Left colon (tissue), 2 donors: ENCODE data around the gene TRAPPC14. TPM values are rescaled to one million over a fixed set of nuclear protein-coding genes. Genes with fewer than 3 reads are reported as not detected.
"Not testable (repeated sequence)": the region's sequence is repeated elsewhere in the genome, so short reads cannot be mapped to it uniquely, and the experiment has no call there.

ENCODE experiments used
- ATAC-seq: fragments of 200-7000 bp; cut with Tn5 transposase; one replicate; pipeline ENCODE4 v1.9.1; 2020; ENCODE audit warnings: mild to moderate bottlenecking, moderate library complexity
- DNase-seq, 2 donors: peaks; one replicate each; pipeline ENCODE4 v3.0.0-alpha.2; 2020
- intact Hi-C, 2 donors: fragments of 100-400 bp; cut with DNase I in 1 of 2; cut with micrococcal nuclease in 1 of 2; formaldehyde crosslinking; loops; one replicate each; pipeline versions ENCODE4 v1.11.2 to v1.14.0; 2022; cut with DNase I, micrococcal nuclease
- long read RNA-seq: library from polyadenylated mRNA; unstranded; transcript quantifications from one replicate; pipeline ENCODE4 v2.0.0, GENCODE V29; 2021
- total RNA-seq, 2 donors: library from RNA; stranded (reverse); fragmentation: NEBNext Ultra II Directional; extraction: Animal tissue kit (Norgen Biotek cat#: 25700); gene quantifications; one replicate each; pipeline ENCODE4 v1.2.1, GENCODE V29; 2021
- donor health status: DM: no; HTN: no; CAD: no.
- donor health status: DM: yes; HTN: yes; CAD: no.

Gene TRAPPC14
- 10 to 100 TPM; 54.9 to 62.1 TPM for total RNA-seq
- long read RNA-seq, transcript C7orf43-201 (11 exons, 2,520 nt): major isoform, 5 of 18 reads
- long read RNA-seq, partial matches to known transcripts: 6 of 18 reads
- long read RNA-seq, other reads (novel, unspliced or antisense): 4 of 18 reads

DNA sequence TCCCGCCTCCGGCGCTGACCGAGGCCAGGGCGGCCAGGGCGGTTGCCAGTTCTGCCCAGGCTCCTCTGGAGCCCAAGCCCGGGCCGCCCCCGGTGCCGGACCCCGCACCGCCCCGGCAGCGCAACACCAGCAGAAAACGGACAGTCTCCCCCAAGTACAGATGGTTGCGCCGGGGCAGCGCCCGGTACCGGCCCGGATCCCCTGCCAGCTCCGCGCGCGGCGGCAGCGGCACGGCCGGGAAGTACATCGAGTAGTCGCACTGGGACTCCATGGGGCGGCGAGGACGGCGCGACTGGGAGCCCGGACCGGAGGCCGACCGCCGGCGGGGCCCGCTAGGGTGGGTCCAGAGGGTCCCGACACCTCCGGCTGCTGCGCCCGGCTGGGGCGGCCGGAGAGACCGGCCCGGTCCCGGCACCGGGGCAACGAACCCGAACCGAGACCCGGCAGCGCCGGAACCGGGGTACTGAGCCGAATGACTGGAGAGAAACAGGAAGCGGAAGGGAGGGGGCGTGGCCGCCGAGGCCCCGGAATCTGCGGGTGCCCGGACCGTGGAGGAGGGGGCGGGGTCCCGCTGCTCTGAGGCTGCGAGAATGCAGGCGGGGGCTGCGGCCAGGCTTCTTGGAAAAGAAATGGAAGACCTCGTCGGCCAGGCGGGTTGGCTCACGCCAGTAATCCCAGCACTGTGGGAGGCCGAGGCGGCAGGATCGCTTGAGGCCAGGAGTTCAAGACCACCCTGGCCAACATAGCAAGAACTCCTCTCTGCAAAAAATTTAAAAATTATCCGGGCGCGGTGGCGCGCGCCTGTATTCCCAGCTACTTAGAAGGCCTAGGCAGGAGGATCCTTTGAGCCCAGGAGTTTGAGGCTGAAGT, at the start of gene TRAPPC14:
TRAPPC14 (minus strand) TSS at position 495 of the 870 bp plus-strand sequence; CDS start at position 271, 224 bp downstream.
- intact Hi-C loops: no loop called here
- peak; percentile 93 to 99 for DNase-seq
- ATAC-seq: peak; percentile 52

GRCh38 chr7:100204454-100204853, 45.9 kb upstream of the TRAPPC14 start:
- no peak for DNase-seq
- intact Hi-C loops: no loop called here
- no peak for ATAC-seq

DNA sequence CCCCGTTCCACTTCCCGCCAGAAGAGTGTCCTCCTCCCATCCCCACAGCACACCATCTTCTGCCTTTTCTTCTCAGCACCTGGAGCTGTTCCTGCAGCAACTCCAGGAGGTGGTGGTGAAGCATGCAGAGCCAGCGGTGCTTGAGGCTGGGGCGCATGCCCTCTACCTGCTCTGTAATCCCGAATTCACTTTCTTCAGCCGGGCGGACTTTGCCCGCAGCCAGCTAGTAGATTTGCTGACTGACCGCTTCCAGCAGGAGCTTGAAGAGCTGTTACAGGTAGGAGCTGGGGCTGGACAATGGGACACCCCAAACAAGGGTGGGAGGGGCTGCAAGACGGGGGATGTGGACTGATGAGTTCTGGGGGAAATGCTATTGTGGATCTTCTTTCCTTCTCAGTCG, 42.2 kb upstream of the TRAPPC14 start:
- ATAC-seq: peak; percentile 84
- peak in 1 of 2 donors; percentile 61 for DNase-seq

GRCh38 chr7:100198266-100198665, 39.7 kb upstream of the TRAPPC14 start:
- DNase-seq: no peak
- intact Hi-C loops: no loop called here
- no peak for ATAC-seq

More for the DNA sequence above, 42.2 kb upstream of the TRAPPC14 start:
- intact Hi-C loops: no loop called here

- ATAC-seq: not testable (repeated sequence)
Measured at GRCh38 chr7:100195901-100196322, 37.4 kb upstream of the TRAPPC14 start.

DNA sequence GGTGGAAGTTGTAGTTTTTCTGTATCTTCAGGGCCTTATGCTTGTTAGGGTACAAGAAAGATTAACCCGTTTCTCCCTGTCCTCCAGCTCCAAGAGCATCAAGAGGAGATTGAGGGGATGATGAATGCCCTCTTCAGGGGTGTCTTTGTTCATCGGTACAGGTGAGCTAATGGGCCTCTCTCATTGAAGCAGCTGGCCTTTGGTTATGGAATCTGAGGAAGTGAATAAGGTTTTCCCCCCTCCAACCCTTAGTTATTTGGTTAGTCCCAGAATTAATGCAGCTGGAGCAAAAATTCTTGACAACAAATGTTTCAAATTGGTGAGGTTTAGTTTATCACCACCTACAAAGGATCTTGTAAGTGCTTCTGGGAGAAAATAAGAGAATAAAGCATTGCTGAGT, 36.7 kb upstream of the TRAPPC14 start:
- ATAC-seq (no peak), DNase-seq (no peak)
- intact Hi-C loops: no loop called here

More at GRCh38 chr7:100195901-100196322, 37.4 kb upstream of the TRAPPC14 start:
- intact Hi-C loops, DNase-seq: not testable (repeated sequence)

- intact Hi-C loops: no loop called here
- ATAC-seq (no peak), DNase-seq (no peak)
Measured at GRCh38 chr7:100192969-100193368, 34.4 kb upstream of the TRAPPC14 start.

- intact Hi-C loops: not testable (repeated sequence)
Measured at GRCh38 chr7:100192281-100192862, 33.8 kb upstream of the TRAPPC14 start.

GRCh38 chr7:100191775-100192174, 33.3 kb upstream of the TRAPPC14 start:
- intact Hi-C loops: no loop called here
- ATAC-seq: peak; percentile 66
- no peak for DNase-seq

More at GRCh38 chr7:100192281-100192862, 33.8 kb upstream of the TRAPPC14 start:
- DNase-seq, ATAC-seq: not testable (repeated sequence)

GRCh38 chr7:100190048-100190711, 31.7 kb upstream of the TRAPPC14 start:
- no peak for DNase-seq
- intact Hi-C loops: no loop called here
- ATAC-seq: peak; percentile 62

DNA sequence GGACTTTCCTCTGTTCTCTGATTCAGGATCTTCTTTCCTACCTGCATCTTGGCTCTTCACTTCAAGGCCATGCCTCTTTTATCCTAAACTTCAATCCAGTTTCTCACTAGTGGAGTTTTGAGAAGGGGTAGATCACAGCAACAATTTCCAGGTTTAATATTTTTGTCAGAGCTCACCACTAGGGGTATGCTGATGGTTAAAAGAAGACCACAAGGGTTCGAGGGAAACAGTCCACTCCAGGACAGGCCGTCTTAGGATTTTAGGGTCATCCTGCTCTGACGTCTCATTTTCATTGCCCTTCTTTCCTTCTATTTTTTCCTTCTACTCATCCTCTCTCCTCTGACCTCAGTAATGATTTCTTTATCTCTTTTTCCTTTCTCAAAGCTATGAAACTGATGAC, 30.5 kb upstream of the TRAPPC14 start:
- intact Hi-C loops: no loop called here
- ATAC-seq (no peak), DNase-seq (no peak)

DNA sequence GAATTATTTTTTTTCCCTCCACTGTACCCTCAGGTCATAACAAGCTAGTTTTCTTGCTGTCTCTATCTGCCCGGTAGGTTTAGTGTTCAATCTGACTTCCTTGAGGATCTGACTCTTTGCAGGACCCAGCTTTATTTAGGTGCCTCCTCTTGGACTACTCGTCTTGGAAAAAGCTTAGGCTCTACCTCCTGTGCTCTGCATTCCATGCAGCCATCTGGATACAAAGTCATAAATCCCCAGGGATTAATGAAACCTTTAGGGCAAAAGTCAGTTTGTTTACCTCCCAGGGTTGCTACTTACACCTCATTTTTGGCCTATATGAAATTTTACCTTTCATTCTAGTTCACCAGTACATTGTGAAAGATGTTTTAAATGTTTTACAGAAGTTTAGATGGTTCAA, 27.2 kb upstream of the TRAPPC14 start:
- ATAC-seq (no peak), DNase-seq (no peak)
- intact Hi-C loops: no loop called here

DNA sequence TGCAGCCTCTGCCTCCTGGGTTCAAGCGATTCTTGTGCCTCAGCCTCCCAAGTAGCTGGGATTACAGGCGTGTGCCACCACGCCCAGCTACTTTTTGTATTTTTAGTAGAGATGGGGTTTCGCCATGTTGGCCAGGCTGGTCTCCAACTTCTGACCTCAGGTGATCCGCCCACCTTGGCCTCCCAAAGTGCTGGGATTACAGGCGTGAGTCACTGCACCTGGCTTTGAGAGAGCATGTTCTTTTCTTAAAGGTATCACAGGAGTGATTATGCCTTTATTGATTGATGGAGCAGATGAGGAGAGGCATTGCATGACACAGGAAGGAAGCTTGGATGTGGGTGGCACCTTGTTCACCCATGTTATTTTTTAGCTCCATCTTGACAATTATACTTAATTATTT, 24.6 kb upstream of the TRAPPC14 start:
- ATAC-seq, intact Hi-C loops, DNase-seq: not testable (repeated sequence)

- DNase-seq, ATAC-seq, intact Hi-C loops: not testable (repeated sequence)
Measured at GRCh38 chr7:100182616-100183015, 24.1 kb upstream of the TRAPPC14 start.

DNA sequence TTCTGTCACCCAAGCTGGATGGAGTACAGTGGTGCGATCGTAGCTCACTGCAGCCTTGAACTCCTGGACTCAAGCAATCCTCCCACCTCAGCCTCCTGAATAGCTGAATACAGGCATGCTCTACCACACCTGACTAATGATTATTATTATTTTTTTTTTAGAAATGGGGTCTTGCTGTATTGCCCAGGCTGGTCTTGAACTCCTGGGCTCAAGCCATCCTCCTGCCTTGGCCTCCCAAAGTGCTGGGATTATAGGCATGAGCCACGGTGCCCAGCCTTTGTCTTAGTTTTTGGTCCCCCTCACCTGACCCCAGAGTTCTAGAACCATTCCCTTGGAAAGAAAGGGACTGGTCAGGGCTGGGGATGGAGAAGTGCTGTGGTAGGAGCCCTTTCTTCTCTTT, 21.6 kb upstream of the TRAPPC14 start:
- intact Hi-C loops: not testable (repeated sequence)

DNA sequence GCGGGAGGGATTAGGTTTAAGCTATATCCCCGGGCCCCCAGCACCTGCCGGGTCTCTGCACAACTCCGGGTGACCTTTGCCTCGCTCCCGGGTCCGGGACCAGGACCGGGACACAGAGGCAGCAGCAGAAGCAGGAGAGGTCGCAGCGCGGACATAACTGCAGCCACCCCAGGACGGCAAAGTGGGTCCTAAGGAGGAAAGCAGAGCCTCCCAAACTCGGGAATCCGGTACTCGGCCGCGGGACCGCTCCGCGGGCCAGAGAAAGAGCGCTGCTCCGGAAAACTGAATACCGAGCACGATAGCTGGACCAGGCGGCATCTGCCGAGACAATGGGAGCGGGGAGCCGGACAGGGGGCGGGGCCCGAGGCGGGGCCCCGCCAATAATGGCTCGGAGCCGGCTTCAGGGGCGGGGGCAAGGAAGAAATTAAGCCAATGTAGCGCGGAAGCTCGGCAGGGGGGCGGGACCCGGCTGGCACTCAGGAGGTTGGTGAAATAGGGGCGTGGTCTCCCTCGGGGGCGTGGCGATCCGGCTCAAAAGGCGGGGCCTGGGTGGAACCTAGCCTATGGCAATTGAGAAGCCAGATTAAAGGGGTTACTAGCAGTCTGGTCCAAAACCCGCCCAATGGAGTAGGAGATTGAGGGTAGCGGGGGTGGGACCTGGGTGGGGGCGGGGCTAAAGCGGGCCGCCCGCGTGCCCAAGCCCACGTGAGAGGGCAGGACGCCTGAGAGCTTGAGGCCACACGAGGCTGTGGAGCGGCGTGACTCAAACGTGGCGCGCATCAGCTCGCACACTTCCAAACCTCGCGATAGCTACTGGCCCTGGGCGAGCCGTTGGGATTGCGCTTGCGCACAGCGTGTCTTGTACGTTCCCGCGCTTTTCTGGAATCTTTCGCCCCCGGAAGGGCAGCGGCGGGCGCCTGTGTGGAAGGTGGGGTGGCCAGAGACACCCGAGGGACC, 18.8 kb upstream of the TRAPPC14 start, which contains the start of the genes GPC2 and STAG3:
GPC2 (minus strand) TSS at position 337 of the 957 bp plus-strand sequence; CDS start at position 155, 182 bp downstream.
STAG3 (plus strand) TSS at position 874 of the 957 bp plus-strand sequence. CDS start 2,639 bp downstream, outside the sequence.
- DNase-seq (peak; percentile 96 to 98), ATAC-seq (peak; percentile 97)
- intact Hi-C loops: no loop called here

More for the DNA sequence above, 21.6 kb upstream of the TRAPPC14 start:
- not testable (repeated sequence) for DNase-seq, ATAC-seq

DNA sequence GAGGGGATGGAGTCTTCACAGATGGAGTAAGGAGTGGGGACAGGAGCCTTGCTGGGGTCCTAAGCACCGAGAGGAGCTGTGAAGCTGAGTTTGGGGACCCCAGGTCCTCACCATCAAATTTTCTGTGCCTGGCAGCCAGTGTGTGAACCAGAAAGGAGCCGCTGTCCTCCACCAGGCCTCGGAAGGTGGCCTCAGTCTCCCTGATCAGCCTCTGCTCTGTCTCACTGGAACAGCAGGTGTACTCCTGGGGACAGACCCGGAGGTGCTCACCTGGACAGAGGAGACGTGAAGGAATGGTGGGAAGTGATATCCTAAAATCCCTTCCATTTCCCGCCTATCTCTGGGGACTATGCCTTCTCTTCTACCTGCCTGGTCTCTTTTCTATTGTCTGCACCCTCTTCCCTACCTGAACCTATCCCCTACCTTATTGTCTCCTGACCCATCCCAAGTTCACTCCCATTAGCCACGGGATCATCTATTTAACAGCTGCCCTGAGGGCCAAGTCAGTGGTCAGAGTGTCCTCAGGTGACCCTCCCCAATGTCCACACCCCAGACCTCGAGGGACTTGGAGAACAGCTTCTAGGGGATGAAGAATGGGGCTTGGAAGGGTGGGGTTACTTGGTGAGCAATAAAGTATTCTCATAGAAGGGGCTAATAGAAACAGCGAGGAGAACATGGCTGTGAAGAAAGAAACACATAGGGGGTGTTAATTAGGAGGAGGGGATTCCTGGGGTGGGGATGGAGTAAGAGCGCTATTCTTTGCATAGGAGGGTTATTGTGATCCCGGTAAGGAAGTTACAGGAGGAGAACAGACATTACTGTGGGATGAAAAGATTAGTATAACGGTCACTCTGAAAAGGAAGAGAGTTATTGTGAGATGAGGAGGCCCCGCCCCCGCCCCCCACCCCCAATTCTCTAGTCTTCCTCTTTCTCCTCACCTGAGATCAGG, 17.8 kb upstream of the TRAPPC14 start:
- DNase-seq: no peak
- intact Hi-C loops: no loop called here

More for the DNA sequence above, 17.8 kb upstream of the TRAPPC14 start:
- no peak for ATAC-seq
